Mammary microvascular endothelial cell (primary cell): ENCODE measurements around the gene CEP164. TPM values are rescaled to one million over a fixed set of nuclear protein-coding genes. Genes with fewer than 3 reads are reported as not detected.

Experiments used
- total RNA-seq: library from RNA; depleted of rRNA; stranded (reverse); fragments of >200 nt; gene quantifications from 2 replicates; pipeline ENCODE4 v1.2.3, GENCODE V29; 2015

Gene CEP164
- 23.8 and 26.2 TPM in 2 replicates for total RNA-seq

DNA sequence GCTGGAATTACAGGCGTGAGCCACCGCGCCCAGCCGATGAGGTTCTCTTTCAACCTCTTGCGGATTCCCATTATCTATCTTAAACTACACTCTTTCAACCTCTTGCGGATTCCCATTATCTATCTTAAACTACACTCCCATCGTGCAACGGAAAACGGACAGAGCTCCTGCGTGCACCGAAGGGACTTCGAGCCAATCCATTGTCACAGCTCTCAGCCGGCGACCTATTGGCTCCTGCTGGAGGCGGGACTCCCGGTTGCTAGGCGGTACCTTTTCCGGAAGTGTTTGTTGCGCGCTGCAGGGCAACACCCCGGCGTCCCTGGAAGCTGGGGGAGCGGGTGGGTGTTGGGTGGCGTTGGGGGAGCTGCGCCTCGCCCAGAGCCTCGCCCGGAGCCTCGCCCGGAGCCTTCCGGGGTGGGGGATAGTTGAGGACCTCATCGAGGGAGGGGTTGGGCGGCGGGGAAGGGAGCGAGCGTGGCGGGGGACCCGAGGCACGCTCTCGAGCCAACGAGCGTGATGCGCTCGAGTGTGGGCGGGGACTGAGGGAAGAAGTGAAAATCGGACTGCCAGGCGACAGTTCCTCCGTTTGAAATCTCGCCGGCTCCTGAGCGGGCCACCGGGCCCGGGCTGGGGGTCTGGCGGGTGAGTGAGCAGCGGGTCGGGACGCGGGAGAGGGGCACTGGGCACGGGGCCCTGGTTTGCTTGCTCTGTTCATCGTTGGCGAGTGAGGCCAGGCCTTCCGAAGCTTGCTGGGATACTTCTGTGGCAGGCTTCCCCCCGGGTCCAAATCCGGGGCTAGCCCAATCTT is at the start of gene CEP164:
CEP164 (plus strand) TSS at position 288 of the 808 bp plus-strand sequence. CDS start 10,733 bp downstream, outside the sequence.

DNA sequence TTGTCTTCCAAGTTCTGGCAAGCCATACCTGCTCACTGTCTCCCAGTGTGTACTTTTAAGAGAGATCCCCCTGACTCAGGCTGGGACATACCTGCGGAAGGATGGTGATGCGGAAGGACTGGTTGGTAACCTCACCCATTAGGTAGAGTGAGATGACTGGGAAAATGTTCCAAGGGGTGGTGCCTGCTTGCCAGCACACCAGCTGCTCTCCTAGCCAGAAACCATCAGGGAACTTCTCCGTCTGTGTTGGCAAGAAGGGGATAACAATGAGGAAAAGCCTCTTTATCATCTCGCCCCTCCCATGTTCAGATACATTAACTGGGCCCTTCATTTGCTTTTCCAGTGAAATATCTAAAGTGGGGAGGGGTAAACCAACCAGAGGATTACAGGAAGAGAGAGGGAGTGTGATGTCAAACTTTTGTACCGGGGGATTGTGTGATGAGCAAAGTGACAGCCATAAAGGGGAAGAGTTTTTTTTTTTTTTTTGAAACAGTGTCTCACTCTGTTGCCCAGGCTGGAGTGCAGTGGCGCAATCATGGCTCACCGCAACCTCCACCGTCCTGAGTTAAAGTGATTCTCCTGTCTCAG is 36.8 kb upstream of the CEP164 start, which contains the start of gene BACE1-AS:
BACE1-AS (plus strand) TSS at position 538 of the 588 bp plus-strand sequence.

DNA sequence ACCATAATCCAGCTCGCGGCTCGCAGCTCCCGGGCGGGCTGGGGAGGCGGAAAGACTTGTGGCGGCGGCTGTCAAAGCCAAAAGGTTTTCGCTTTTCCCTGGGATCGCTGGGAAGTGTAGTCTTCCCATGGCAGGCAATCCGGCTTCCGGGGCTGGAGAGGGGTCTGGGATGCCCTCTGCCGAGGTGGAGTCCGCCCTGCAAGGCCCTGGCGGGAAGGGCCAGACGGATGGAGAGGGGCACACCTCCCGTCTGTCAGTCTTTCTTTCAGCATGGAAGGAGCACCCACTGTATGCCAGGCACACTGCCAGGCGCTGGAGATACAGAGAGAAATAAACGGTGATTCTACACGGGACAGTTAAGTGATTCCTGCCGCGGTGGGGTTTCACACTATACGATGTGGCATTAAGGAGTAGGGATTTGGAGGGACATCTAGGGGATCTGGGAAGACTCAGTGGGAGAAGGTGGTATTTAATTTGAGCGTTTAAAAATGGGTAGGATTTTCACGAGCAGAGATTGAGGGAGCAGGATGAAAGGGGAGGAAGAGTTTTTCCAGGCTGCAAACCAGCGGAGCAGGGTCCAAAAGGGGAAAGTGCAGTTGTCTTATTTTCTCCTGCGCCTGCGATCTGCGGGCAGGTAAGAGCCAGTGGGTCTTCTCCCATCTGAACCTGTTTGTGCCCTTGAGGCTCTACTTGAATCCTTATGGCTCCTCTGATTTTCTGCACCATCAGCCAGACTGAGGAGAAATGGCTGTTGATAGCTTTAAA is 11.3 kb upstream of the CEP164 start, which contains the start of gene BACE1:
BACE1 (minus strand) TSS at position 60 of the 765 bp plus-strand sequence. CDS start 461 bp downstream, outside the sequence.

Other genes with a start within 250 kb of the CEP164 start
- gene SIK3, start 229.4 kb upstream of the CEP164 start, total RNA-seq = 8.1 and 10.9 TPM in 2 replicates
- 102 and 104 TPM in 2 replicates for gene PAFAH1B2, start 183.6 kb upstream of the CEP164 start, total RNA-seq
- gene SIDT2, start 149.1 kb upstream of the CEP164 start, total RNA-seq = 10.1 and 11.0 TPM in 2 replicates
- gene TAGLN, start 128.5 kb upstream of the CEP164 start, total RNA-seq = 58.5 and 66.9 TPM in 2 replicates
- gene PCSK7, start 95.8 kb upstream of the CEP164 start, total RNA-seq = 48.4 and 57.8 TPM in 2 replicates
- 5.5 and 7.7 TPM in 2 replicates for gene RNF214, start 95.2 kb upstream of the CEP164 start, total RNA-seq
- gene BACE1-AS, start 36.5 kb upstream of the CEP164 start, total RNA-seq = 0.89 and 2.1 TPM in 2 replicates
- 15.7 and 17.4 TPM in 2 replicates for gene BACE1, start 11.6 kb upstream of the CEP164 start, total RNA-seq